SK-N-DZ (cell line): Measurements from ENCODE around the gene PTDSS2.

Experiments
- DNase-seq: peaks from one replicate; pipeline ENCODE4 v3.0.0-alpha.2; 2015; ENCODE audit warnings: low spot score

PTDSS2 gene

GRCh38 chr11:490186-490929 is 40.3 kb downstream of the PTDSS2 start:
- no peak for DNase-seq

GRCh38 chr11:490930-491260 is 40.8 kb downstream of the PTDSS2 start:
- no peak for DNase-seq

GRCh38 chr11:491358-491757 is 41.3 kb downstream of the PTDSS2 start:
- no peak for DNase-seq

GRCh38 chr11:492427-493226 is 42.5 kb downstream of the PTDSS2 start:
- no peak for DNase-seq

DNA sequence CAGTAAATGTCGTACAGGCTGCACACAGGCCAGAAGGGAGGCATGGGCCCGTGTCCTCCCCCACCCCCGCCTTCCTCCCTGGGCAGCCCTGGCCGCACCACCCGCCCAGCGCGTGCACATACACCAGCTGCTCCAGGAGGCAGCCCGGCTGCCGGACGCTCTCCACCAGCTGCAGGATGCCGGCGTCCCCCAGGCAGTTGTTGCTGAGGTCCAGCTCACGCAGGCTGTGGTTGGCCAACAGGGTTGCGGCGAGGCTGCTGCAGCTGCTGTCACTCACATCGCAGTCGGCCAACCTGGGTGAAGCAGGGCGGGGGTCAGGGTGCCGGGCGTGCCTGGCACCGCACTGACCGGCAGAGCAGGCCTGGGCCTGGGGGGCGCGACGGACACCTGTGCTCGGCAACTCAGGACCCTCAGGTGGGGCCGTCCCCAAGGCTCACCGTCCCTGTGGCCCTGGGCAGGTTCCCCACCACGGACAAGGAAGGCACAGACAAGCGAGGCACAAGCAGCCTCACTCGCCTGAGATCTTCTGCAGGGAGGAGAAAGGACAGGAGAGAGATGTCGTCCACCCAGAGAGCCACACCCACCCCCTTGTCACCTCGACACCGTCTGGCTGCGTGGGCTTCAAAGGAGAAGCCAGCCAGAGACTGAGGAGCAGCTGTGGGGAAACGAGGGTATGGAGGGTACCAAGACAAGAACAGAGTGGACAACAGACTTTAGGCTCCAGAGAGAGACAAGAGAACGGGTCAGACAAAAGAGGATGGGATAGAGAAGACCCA is 44.9 kb downstream of the PTDSS2 start:
- DNase-seq, result no peak

GRCh38 chr11:495537-495931 is 45.5 kb downstream of the PTDSS2 start:
- no peak for DNase-seq

- DNase-seq, result no peak
Observed at GRCh38 chr11:496834-497564, 46.9 kb downstream of the PTDSS2 start.

GRCh38 chr11:497565-498296 is 47.7 kb downstream of the PTDSS2 start:
- DNase-seq, result no peak

- no peak for DNase-seq
Observed at GRCh38 chr11:498297-499181, 48.5 kb downstream of the PTDSS2 start.

DNA sequence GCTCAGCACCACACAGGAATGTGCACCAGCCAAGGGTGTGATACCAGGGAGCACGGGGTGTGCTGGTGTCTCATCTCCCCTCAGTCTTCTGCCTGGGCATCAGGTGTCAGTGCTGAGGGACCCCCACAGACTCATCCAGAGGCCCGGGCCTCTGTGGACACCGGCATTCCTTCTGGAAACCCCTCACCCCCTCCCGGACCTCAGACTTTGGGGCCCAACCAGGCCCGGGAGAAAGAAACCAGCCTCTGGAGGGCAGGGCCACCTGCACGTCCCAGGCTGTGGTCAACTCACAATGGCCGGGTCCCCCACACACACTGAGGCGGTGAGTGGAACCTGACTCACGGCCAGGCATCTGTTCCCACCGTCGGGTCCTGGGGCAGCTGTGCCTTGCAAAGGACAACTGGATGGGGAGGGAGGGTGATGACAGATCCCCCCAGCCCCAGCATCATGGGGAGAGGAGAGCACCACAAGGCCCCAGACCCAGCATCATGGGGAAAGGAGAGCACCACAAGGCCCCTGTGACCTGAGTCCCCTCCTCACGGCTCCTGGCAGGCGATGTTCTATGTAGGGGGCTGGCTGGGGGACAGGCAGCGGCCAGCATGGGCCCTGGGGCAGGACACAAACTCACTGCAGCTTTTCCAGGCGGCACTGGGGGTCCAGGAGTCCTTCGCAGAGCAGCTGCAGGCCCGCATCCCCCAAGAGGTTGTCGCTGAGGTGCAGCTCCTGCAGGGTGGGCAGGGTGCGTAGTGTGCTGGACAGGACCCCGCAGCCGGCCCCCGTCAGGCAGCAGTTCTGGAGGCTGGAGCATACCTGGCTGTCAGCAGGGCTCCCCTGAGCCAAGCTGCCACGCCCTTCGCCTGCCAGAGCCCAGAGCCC is 49.4 kb downstream of the PTDSS2 start:
- DNase-seq, result no peak

GRCh38 chr11:501001-501682 is 51.1 kb downstream of the PTDSS2 start:
- no peak for DNase-seq

DNA sequence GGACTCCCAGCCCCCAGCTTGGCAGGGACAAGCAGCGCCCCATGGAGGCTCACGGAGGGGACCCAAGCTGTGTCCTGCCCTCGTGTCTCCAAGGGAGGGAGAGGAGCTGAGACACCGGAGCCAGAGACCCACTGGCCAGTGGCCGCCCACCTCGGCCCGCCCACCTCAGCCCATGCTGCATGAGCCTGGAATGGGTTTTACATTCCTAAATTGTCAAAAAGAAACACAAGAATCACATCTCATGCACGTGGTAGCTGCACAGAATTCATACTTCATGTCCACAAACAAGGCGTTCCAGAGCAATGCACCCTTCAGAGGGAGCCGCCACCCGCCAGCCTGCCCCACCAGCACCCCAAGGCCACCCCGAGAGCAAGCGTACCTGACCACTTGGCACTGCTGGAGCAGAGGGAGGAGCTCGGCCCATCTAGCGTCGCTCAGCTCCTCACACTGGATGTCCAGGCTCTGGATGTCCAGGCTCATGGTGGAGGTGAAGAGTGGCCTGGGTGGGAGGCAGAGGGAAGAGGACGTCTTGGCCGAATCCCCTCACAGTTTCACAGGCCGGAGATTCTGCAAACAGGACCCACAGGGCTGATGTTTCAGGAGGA is 51.7 kb downstream of the PTDSS2 start:
- DNase-seq, result no peak

DNA sequence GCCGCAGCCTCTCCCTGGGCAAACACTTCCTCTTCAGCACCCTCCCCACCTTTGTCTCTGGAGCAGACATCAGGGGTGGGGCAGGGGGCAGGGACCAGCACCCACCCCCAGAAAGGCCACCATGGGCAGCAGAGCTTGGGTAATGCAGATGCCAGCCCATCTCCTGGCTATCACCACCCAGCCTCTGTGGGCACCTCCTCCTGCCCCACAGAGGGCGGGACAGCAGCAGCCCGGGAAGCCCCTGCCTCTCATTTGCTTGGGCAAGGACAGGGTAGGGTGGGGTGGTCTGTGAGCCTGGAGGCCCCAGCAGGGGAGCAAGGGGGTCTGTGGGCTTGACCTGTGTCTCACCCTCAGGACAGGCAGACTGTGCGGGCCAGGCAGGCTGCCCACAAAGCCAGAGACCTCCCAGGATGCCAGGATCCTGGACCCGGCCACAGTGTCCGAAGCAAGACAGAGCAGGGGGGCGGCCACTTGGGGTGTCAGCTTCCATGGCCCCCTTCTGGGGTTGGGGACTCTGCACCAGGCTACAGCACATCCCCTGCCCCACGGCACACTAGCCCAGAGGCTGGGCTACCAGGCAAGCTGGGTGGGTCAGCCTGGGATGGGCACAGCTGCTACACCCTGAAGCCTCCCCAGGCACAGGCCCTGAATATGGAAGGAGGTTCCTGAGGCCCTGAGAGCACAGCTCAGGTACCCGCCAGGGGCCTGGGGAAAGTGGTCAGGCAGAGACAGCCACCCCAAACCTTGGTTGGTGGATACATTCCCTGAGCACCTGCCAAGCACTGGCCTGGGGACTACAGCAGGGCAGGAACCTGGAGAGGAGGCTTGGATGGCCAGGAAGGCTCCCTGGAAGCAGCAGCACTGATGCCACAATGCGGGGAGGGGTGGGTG is 52.5 kb downstream of the PTDSS2 start:
- DNase-seq, result no peak

GRCh38 chr11:503179-503981 is 53.3 kb downstream of the PTDSS2 start:
- no peak for DNase-seq

DNA sequence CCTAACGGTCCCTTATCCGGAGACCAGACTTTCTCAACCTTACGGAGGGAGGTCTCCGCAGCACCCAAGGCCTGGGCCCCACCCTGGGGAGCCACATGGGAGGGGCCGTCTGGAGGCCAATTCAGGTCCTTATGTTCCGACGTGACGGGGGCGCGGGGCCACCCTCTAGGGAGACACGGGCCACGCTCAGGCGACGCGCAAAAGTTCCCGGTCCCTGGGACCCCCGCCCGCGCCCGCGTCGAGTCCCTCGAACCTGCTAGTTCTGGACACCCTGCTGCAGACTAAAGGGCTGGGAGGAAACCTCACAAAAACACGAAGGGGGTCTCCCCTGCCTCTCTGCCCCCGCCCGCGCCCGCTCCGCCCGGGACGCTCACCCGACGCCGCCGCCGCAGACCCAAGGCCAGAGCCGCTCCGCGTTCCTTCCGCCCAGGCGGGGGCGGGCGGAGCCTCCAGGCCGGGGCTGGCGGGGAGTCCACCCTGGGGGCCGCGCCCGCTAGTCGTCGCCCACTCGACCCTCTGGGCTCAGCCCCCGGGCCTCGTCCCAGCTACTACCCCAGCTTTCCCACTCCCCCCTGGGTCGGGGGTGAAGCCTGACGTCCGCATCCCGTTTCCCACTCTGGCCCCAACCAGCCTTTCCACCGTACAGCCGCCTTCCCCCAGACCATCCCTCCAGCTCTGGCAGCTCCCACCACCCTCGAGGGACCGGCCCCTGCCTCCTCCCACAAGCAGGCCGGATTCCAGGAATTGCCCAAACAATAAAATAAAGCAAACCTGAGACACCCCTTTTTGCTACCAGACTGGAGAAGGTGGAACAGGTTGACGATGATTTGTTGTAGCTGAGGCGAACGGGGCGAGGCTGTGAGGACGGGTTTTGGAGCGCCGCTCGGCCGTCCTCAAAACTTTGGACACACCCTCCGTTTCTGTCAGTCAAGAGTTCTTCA is 54.2 kb downstream of the PTDSS2 start:
- DNase-seq, result no peak
